HG02571 (cell line): ENCODE results near the gene KIAA1671.

Experiments used
- ATAC-seq: cut with Tn5 transposase; IDR thresholded peaks from one replicate; pipeline ENCODE4 v1.9.1; 2021; ENCODE audit warnings: mild to moderate bottlenecking, moderate library complexity; ENCODE audit not compliant: unreplicated experiment

KIAA1671 gene

DNA sequence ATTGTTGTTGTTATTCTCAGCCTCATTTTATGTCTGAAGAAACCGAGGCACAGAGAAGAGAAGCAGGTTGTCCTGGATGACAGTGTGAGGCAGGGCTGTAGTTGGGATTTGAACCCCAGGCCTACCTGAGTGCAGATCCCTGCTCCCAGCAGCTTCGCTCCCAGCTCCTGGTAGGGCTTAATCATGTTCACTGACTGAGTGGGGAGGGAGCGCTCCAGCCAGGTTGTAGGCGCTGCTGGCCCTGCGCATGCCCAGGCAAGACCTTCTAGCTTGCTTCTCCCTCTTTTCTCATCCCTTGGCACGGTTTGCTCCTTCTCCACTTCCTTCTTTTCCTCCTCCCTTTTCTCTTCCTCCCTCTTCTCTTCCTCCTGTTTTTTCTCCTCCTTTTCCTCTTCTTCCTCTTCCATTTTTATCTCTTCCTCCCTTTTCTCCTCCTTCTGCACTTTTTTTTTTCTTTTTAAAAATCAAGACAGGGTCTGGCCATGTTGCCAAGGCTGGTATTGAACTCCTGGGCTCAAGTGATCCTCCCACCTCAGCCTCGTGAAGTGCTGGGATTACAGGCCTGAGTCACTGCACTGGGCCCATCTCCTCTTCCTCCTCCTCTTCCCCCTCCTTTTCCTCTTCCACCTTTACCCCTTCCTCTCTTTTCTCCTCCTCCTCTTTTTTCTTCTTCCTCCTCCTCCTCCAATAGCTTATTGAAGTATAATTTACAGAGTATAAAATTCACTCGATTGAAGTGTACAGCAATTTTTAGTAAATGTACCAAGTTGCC, 109.3 kb downstream of the KIAA1671 start:
- ATAC-seq: no peak

DNA sequence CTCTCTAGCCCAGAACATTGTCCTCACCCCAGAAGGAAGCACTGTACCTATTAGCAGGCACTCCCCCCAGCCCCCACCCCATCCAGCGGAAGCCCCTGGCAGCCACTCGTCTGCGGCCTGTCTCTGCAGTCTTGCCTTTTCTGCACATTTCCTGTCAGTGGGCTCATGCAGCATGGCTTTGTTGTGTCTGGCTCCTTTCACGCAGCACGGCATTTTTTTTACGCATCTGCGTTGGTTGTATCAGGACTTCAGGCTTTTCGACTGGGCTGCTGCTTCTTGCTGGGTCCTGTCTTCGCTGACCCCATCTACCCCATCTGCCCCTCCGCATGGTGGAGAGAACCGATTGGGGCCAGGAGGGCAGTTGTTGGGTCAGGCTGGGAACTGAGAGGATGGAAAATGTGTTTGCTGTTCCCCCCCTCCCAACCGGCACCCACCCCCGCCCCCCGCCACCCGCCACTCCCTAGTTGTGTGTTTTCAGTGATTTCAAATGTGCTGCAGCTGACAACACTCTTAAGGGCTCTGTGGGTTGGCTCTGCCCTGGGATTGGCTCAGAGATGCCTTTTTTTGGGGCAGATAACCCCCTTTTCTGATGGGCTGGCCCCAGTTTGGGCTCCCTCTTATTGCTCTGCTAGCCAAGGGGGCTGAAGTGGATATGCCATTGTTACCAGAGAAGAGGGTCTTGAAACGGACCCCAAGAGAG, 110.0 kb downstream of the KIAA1671 start:
- ATAC-seq: no peak

DNA sequence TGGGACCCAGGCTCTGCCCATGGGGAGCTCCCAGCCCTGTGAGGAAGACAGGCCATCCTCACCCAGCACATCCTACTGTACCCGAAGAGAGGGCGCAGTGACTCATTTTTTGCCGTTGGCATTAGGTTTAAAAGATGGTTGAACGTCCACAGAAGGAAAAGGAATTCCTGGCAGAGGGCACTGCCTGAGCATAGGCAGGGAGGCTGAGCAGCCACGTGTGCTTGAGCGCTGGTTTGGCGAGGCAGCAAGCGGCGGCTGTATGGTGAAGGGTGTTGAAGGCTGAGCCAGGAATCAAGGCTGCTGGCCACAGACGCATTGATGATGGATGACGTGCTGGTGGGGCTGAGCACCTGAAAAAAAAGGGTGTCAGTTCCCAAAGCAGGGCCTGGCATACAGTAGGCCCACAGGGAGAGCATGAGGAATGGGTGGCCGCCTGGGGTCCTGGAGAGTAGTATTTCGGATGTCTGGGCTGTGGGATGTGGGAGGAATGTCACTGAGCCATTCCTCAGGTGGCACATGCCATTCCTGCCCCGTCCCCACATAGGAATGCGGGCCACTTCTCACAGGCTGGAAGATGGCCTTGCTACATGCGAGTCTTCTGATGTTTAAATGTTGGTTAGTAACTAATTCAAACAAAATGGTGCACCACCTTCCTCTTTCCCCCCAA, 112.5 kb downstream of the KIAA1671 start:
- ATAC-seq: no peak

DNA sequence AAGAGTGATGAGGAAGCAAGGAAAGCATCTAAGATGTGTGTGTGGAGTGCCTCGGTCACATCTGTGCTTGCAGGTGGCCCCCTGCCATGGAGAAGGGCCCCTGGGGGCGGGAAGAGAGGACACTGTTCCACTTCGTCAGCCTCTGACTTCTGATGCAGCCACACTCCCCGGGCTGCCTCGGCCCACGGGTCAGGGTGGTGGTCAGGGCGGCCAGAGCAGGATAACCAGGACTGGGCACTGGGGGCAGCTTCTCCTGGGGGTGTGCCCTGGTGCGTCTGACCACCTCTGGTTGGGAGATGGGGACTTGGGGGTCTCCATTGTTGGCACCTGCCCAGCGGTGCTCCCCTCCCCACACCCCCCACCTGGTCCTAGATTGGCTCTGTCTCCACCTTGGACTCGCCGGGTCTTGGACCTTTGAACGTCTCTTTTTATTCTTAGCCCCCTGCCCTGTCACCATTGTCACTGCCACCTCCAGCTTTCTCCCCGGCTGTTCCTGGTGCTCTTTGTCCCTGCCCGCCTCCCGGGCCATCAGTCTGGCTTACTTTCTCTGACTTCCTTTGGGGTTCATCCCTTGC, 114.4 kb downstream of the KIAA1671 start:
- ATAC-seq: no peak

DNA sequence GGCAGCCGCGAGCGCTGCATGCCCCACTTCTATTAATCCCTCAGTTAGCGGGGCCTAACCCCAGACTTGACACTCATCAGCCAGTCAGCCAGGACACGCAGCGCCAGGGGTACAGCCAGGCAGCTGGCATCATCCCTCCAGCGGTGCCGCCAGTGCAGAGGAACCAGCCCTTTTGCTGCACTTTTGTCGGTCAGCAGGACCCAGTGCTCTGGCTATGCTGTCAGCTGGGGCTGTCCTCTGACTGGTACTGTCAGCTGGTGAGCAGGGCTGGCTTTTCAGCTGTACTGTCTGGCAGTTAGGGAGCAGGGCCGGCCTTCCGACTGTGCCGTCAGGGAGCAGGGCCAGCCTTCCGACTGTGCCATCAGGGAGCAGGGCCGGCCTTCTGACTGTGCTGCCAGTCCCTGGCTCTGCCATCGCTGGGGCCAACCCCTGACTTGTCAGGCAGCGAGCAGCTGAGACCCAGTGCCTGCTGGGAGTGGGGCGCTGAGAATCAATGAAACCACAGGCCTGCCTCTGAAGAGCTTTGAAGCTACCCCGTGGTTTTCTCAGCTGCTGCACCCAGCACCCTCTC, 115.4 kb downstream of the KIAA1671 start:
- ATAC-seq: no peak

DNA sequence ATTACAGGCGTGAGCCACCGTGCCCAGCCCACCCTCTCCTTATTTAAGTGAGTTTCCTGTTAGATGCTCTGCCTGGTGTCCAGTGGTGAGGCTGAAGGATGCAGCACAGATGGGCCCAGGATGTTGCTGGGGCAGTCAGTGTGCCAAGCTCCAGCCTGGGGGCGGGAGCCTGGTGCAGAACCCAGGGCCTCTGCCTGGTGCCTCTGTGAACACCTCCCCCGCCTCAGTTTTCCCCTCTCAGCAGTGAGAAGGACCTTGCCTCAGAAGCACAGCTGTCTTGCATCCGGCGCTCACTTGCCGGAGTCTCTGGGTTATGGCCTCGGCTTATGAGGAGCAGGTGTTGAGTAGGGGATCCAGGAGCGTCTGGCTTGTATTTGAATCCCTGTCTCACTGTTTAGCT, 116.2 kb downstream of the KIAA1671 start:
- ATAC-seq: no peak

DNA sequence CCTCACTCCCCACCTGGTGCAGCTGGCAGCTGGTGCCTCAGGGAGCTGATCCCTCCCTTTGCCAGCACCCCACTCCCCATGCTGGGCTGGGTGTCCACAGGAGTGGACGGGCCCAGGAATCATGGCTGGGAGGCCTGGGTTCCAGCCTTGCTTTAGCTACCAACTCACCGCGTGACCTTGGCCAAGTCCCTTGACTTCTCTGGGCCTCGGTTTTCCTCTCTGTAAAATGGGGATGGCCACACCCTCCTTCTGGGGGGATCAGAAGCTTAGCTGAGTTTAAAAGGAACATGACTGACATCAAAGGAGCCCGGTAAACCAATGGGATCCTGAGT, 116.9 kb downstream of the KIAA1671 start:
- no peak for ATAC-seq

DNA sequence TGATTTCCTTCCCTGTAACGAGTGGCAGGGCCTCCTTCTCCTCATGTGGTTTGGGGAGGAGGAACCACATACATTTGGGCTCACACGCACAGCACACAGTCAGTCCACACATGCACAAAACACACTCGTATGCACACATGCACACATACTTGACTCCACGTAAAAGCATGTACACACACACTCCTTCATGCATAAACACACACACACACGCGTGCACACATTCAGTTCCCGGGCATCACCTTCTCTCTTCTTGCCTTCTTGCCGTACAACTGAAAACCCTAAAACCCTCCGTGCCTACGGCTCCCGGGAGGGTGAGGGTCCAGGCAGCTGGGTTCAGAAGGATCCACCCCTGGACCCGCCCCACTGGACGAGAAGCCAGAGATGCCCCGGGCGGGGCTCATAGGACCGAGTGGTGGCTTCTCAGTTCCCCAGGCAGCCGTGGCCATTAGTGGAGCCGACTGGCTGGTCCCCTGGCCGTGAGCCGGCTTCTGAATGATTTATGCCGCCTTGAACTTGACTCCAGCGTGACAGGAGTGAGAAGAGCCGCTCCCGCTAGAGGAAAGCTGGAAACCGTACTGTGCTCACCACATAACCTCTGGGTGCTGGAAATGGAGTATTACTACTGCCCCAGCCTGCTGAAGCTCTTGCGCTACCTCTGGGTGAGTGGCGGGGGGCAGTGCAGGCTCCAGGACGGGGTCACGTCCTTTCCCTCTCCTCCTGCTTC, 117.4 kb downstream of the KIAA1671 start:
- no peak for ATAC-seq

DNA sequence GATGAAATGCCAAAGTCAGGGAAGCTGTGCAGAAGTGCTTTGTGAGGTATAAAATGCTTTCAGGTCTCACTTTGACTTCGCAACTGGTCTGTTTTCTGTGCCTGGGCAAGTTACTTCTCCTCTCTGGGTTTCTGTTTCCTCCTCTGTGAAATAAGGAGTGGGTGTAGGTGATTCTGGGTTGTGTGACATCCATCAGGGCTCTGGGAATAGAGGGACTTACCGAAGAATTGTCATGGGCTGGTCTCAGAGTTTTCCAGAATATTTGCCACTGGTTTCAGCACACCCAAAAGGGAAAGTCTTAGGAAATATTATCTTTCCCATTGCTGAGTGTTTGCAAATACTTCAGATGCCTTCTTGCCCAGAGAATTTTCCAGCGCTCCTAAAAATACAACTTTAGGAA, 118.4 kb downstream of the KIAA1671 start:
- no peak for ATAC-seq

DNA sequence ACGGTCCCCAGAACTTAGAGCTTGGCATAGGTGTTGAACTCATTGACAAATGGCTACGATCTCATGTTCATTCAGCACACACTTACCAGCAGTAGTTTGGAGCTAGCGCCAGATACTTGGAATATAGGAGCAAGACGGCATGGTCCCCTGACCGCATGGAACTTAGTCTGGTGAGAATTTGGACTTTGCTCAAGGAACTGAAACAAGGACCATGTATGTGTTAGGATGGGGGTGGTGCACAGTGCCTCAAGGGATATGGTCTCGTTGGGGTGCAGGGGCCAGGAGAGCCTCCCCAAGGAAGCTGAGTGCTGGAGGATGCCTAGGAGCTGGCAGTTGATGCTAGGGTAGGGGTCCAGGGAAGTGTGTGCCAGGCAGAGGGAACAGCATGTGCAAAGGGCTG, 119.2 kb downstream of the KIAA1671 start:
- ATAC-seq: no peak

DNA sequence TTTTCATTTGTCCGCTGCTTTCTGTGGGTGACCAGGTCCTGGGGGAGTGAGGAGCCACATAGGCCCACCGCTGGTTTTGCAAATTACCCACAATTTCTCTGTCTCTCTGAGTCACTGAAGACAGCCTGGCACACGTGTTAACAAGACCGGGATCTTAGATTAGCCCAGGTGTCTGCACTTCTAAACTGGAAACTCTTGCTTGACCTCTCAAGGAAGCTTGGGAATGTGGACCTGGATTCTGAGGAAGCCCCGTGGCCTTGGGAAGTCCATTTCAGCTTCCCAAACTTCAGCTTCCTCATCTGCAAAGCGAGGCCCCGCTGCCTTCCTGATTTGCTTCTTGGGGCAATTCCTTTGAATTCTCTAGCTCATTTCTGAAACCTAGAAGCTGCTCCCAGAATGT, 119.9 kb downstream of the KIAA1671 start:
- ATAC-seq: no peak

DNA sequence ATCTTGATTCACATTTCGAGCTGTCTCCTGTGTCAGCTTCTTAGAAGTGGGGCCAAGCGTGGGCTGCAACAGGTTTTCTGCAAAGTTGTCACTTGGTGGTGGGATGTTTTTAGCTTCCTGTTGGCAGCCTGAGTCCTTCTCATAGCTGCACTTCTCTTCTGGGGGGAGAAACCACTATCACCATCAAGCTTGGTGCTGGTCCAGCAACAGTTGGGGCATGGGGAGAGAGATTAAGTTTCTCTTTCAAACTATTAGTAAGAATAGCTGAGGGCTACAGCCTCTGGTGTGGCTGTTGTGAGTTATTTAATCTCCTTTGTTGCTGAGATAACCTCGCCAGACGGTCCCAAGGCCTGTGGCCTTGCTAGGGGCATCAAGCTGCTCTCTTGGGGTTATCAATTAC, 123.8 kb downstream of the KIAA1671 start:
- ATAC-seq: no peak

DNA sequence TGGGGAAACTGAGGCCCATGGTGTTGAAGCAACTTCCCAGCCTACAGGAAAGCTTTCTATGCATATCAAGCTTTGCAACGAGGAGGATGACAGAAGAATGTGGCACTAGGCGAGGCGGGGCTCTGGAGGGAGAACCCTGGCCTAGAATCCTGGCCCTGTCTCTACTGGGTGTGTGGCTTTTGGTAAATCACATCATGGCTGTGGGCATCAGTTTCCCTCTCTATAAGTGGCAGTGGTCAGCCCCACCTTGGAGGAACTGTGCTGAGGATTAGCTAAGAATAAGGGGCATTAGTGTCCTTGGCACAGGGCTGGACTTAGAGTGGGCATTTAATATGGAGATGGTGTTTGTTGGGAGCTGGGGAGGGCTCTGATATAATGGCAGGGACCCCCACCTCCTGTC, 124.5 kb downstream of the KIAA1671 start:
- no peak for ATAC-seq

DNA sequence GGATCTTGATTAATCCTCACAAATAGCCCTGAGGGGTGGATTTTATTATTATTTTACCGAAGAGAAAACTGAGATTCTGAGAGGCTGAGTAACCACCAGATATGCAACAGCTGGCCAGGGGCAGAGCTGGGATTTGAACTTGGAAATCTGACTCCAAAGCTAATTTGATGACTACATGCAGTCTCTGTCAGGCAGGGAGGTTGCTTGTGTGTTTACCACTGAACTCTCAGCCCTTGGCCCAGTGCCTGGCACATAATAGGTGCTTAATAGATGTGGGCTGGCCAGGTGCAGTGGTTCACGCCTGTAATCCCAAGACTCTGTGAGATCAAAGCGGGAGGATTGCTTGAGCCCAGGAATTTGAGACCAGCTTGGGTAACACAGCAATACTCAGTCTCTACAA, 125.4 kb downstream of the KIAA1671 start:
- ATAC-seq: no peak

DNA sequence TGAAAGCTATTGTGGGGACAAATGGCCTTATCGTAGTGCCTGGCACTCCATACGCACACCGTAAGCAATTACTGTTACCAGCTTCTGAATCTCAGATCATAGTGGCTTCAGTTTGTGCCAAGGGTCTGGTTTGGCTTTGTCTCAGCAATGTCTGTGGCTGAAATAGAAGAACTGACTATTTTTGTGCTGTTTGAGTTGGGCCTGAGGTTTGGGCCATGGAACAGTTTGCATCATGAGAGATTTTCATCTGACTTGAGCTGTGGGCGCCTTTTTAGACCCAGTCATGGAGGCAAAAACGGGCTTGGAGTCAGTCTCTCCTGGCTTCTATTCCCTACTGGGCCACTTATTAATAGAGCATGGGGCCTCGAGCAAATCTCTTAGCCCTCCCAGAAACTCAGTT, 126.1 kb downstream of the KIAA1671 start:
- no peak for ATAC-seq

DNA sequence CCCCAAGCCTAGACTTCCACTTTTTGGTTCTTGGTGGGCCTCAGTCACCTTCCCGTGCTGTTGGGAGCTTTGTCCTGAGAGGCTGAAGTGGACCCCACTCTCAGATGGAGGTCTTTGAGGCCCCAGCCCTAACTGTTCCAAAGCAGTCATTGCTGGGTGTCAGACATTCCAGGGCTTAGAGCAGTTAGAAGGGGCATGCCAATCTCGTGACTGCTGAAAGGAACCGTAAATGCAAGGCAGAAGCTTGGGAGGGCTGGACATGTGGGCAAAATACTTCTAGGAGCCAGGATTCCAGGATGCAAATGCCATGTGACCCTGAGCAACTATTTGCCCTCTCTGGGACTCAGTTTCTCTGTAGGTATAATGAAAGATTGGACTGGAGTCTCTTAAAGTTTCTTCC, 128.3 kb downstream of the KIAA1671 start:
- no peak for ATAC-seq

DNA sequence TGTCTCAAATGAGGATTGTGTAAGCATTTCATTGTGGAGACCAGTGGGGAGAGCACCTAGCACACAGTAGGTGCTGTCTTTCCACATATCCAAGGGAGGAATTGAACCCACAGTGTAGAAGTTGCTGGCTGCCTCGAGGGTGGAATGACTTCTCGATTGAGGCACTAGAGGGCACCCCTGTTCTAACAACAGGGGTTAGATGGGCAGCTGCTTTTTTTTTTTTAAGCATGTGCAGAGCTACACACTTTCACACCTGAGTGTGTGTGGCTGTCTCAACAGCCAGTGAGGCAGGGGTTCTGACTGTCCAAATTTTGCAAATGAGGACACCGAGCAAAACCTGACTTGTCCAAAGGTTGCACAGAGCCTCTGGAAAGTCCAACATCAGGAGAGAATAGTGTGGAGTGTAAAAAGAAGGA, 128.9 kb downstream of the KIAA1671 start:
- ATAC-seq: no peak

DNA sequence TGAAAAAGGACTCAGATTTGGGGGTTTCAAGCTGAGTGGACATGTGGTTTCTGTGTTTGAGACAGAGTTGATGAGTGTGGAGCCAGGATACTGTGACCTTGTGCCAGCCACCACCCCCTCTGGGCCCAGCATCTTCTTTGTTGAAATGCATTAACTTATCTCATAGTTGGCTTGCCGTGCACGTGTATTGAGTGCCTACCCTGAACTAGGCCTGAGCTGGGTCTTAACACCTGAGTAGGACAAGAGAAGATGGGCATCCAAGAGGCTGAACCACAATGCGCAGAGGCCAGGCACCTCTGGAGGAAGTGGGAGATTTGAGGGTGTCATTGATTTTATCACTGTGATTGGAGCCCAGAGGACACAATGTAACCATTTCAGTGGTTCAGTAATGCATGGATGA, 129.6 kb downstream of the KIAA1671 start:
- no peak for ATAC-seq

DNA sequence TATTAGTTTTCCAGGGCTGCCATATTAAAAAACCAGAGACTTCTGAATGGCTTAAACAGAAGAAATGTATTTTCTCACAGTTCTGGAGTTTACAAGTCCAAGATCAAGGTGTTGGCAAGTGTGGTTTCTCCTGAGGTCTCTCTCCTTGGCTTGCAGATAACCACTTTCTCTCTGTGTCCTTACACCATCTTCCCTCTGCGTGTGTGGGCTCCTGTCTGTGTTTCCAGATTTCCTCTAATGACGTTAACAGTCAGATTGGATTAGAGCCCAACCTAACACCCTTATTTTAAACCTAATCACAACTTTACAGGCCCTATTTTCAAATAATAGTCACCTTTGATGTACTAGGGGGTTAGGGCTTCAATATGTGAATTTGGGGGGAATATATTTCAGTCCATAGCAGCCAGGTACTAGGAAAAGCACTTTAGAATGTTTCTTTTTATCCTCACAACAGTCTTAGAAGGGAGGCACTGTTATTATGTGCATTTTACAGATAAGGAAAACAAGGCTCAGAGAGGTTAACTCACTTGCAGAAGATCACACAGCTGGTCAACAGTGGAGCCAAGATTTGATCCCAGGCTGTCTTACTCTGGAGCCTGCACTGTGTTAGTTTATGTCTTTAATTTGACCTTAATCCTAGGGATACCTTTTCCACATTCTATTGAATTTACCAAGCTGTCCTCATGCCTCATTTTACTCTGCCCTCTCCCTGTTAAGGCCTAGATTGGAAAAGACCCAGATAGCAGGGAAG, 130.7 kb downstream of the KIAA1671 start:
- ATAC-seq: no peak

DNA sequence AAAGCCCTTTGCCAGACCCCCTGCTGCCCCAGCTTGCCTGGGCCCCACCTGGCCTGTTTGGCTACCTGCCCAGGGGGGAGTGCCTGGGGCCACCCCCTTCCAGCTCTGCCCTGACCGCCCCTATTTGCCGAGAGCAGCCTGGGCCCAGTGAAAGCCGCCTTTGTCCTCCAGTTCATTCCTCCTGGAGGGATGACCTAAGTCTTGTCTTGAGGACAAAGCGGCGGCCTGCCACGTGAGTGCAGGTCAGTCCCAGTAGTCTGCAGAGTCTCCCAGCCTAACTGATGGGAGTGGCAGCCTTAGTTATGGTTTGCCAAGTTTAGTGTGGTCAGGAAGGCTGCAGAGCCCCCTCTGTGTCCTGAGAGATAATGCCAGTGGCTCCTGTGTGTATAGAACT, 131.3 kb downstream of the KIAA1671 start:
- no peak for ATAC-seq
